HepG2 (cell line): ENCODE data around the gene KLHL36. TPM values are rescaled to one million over a fixed set of nuclear protein-coding genes. Genes with fewer than 3 reads are reported as not detected.

Source experiments
- CC2D1A ChIP-seq: sonication (generic); formaldehyde crosslinking; IDR thresholded peaks from 2 replicates; pipeline ENCODE4 v1.8.1; 2023; ENCODE audit warnings: mild to moderate bottlenecking, missing genetic modification reagents
- EHMT2 ChIP-seq: fragments of 200-600 bp; sonication (generic); IDR thresholded peaks from 2 replicates; pipeline ENCODE4 v1.7.0; 2017; ENCODE audit warnings: antibody characterized with exemption, low read depth, low read length, borderline replicate concordance
- FIP1L1 ChIP-seq: fragments of 200-400 bp; formaldehyde crosslinking; IDR thresholded peaks from 2 replicates; pipeline ENCODE4 v1.6.1; 2018; ENCODE audit warnings: low read depth, mild to moderate bottlenecking, low read length, moderate library complexity, borderline replicate concordance; ENCODE audit not compliant: insufficient read depth
- FOXP1 ChIP-seq, 2 experiments: fragments of 450-650 bp in 1 of 2; IDR thresholded peaks; 2 replicates each; pipeline ENCODE4 v1.6.1; 2017 to 2018; ENCODE audit warnings: antibody characterized with exemption in 1 of 2
- GMEB1 ChIP-seq: sonication (generic); formaldehyde crosslinking; IDR thresholded peaks from 2 replicates; pipeline ENCODE4 v1.5.1; 2020; ENCODE audit warnings: missing genetic modification reagents, mild to moderate bottlenecking, borderline replicate concordance
- HMGA1 ChIP-seq: sonication (generic); formaldehyde crosslinking; conservative IDR thresholded peaks from 2 replicates; pipeline ENCODE4 v1.4.0; 2020; ENCODE audit warnings: missing genetic modification reagents
- KDM1A ChIP-seq: IDR thresholded peaks from 2 replicates; pipeline ENCODE4 v1.6.1; 2016; ENCODE audit warnings: missing compliant biosample characterization
- NFE2L1 ChIP-seq: sonication (generic); formaldehyde crosslinking; IDR thresholded peaks from 2 replicates; pipeline ENCODE4 v1.4.0; 2020; ENCODE audit warnings: missing genetic modification reagents, mild to moderate bottlenecking, borderline replicate concordance
- NFYB ChIP-seq: sonication (generic); formaldehyde crosslinking; IDR thresholded peaks from 2 replicates; pipeline ENCODE4 v1.4.0; 2020; ENCODE audit warnings: missing genetic modification reagents
- NR2C2 ChIP-seq: sonication (generic); formaldehyde crosslinking; IDR thresholded peaks from 2 replicates; pipeline ENCODE4 v1.4.0; 2020; ENCODE audit warnings: missing genetic modification reagents, mild to moderate bottlenecking, moderate library complexity, borderline replicate concordance
- NR3C1 ChIP-seq: sonication (generic); formaldehyde crosslinking; IDR thresholded peaks from 2 replicates; pipeline ENCODE4 v1.4.0; 2020; ENCODE audit warnings: missing genetic modification reagents
- RFX5 ChIP-seq: IDR thresholded peaks from 2 replicates; pipeline ENCODE4 v1.6.1; 2011; ENCODE audit warnings: low read depth, low read length, improper control_type of control experiment
- SIX4 ChIP-seq: sonication (generic); formaldehyde crosslinking; IDR thresholded peaks from 2 replicates; pipeline ENCODE4 v1.4.0; 2020; ENCODE audit warnings: missing genetic modification reagents
- SP4 ChIP-seq: sonication (generic); formaldehyde crosslinking; IDR thresholded peaks from 2 replicates; pipeline ENCODE4 v1.8.1; 2023; ENCODE audit warnings: mild to moderate bottlenecking, missing genetic modification reagents
- SP5 ChIP-seq: IDR thresholded peaks from 2 replicates; pipeline ENCODE4 v1.6.1; 2016; ENCODE audit warnings: low read depth, borderline replicate concordance
- ZBTB1 ChIP-seq: sonication (generic); formaldehyde crosslinking; IDR thresholded peaks from 2 replicates; pipeline ENCODE4 v1.4.0; 2020; ENCODE audit warnings: missing genetic modification reagents, borderline replicate concordance
- ZHX2 ChIP-seq, 2 experiments: sonication (generic) in 1 of 2; formaldehyde crosslinking in 1 of 2; IDR thresholded peaks; 2 replicates each; pipeline versions ENCODE4 v1.6.1 to v1.9.0; 2014 to 2022; ENCODE audit warnings: antibody characterized with exemption in 1 of 2, borderline replicate concordance in 1 of 2, inconsistent platforms in 1 of 2, low read depth in 1 of 2, missing genetic modification reagents in 1 of 2
- ZMYM3 ChIP-seq: sonication (generic); formaldehyde crosslinking; IDR thresholded peaks from 2 replicates; pipeline ENCODE4 v1.5.1; 2020; ENCODE audit warnings: mild to moderate bottlenecking, missing genetic modification reagents
- ZNF160 ChIP-seq: sonication (generic); formaldehyde crosslinking; IDR thresholded peaks from 2 replicates; pipeline ENCODE4 v1.8.0; 2022; ENCODE audit warnings: mild to moderate bottlenecking, inconsistent platforms, missing genetic modification reagents
- ZNF432 ChIP-seq: sonication (generic); formaldehyde crosslinking; IDR thresholded peaks from 2 replicates; pipeline ENCODE4 v1.5.0; 2020; ENCODE audit warnings: missing genetic modification reagents, mild to moderate bottlenecking, borderline replicate concordance
- ZNF629 ChIP-seq: sonication (generic); formaldehyde crosslinking; conservative IDR thresholded peaks from 2 replicates; pipeline ENCODE4 v1.5.0; 2020; ENCODE audit warnings: missing genetic modification reagents
- ZNF816 ChIP-seq: sonication (generic); formaldehyde crosslinking; IDR thresholded peaks from 2 replicates; pipeline ENCODE4 v1.8.0; 2022; ENCODE audit warnings: missing genetic modification reagents, mild to moderate bottlenecking, borderline replicate concordance
- ZNF850 ChIP-seq: sonication (generic); formaldehyde crosslinking; conservative IDR thresholded peaks from 2 replicates; pipeline ENCODE4 v1.9.0; 2021; ENCODE audit warnings: mild to moderate bottlenecking, missing genetic modification reagents
- polyA plus RNA-seq, 8 experiments: library from polyadenylated mRNA; depleted of rRNA in 3 of 8; stranded (reverse) in 7 of 8; unstranded in 1 of 8; fragments of >200 nt; fragmentation: Illumina TruSeq in 4 of 8; extraction: Trizol in 4 of 8; gene quantifications; 2 replicates each; pipeline versions ENCODE4 v1.2.1 to v1.2.3, GENCODE V29; 2011 to 2016; ENCODE audit warnings: low read depth in 4 of 8, missing spikeins in 1 of 8, mixed read lengths in 1 of 8; ENCODE audit not compliant: insufficient read depth in 1 of 8
- total RNA-seq, 5 experiments: library from RNA; depleted of rRNA; stranded (reverse); fragments of >200 nt; fragmentation: Illumina TruSeq; extraction: Trizol; gene quantifications; 2 replicates each; pipeline ENCODE4 v1.2.3, GENCODE V29; 2016; ENCODE audit warnings: low read depth in 1 of 5

Gene KLHL36
- total and polyA plus RNA-seq, 2 of the 13 experiments (the other 11 are each of a cell fraction or from before 2014, with no cell fraction given) = 24.3 to 26.0 TPM

GRCh38 chr16:84617791-84618580, 30.3 kb upstream of the KLHL36 start, which contains the start of gene COTL1 (continued):
- TF ChIP-seq ZMYM3 (CRISPR knock-in tag) (no peak), FOXP1 (IDR thresholded peaks at IDR 0.05) (no peak), FOXP1 (CRISPR knock-in tag; IDR thresholded peaks at IDR 0.05) (no peak), NFYB (peak; percentile 86), SP4 (CRISPR knock-in tag) (peak; percentile 98), ZNF432 (CRISPR knock-in tag) (no peak), EHMT2 (no peak), NR2C2 (CRISPR knock-in tag) (no peak), HMGA1 (CRISPR knock-in tag) (no peak), ZNF816 (CRISPR knock-in tag) (no peak), ZNF629 (CRISPR knock-in tag) (0 out of 2 replicates have a peak, but pooled peaks have one; percentile 6), CC2D1A (no peak), FIP1L1 (no peak), ZBTB1 (no peak), KDM1A (0 out of 2 replicates have a peak, but pooled peaks have one; percentile 17), NFE2L1 (CRISPR knock-in tag) (no peak), RFX5 (no peak), ZNF160 (CRISPR knock-in tag) (no peak), SP5 (CRISPR knock-in tag) (peak; percentile 56; the same call in 1 of the 2 replicates), GMEB1 (CRISPR knock-in tag) (no peak), ZNF850 (CRISPR knock-in tag) (no peak), ZHX2 (IDR thresholded peaks at IDR 0.05; ENCODE audit: low read depth) (no peak), ZHX2 (CRISPR knock-in tag; IDR thresholded peaks at IDR 0.05; ENCODE audit: borderline replicate concordance) (peak; percentile 84; the same call in 1 of the 2 replicates), NR3C1 (CRISPR knock-in tag) (no peak), SIX4 (no peak)
